Stimulated activated CD4-positive, alpha-beta T cell treated with anti-CD3 and anti-CD28 coated beads, Interleukin-15, amount 100 ng/mL, for 1 hour (primary cell): ENCODE results near the gene ITGB7.

ENCODE experiments used
- DNase-seq, 2 donors: peaks; one replicate each; pipeline ENCODE4 v3.0.0-alpha.2; 2020; ENCODE audit warnings: low read depth in 1 of 2, low spot score in 1 of 2

ITGB7 gene

DNA sequence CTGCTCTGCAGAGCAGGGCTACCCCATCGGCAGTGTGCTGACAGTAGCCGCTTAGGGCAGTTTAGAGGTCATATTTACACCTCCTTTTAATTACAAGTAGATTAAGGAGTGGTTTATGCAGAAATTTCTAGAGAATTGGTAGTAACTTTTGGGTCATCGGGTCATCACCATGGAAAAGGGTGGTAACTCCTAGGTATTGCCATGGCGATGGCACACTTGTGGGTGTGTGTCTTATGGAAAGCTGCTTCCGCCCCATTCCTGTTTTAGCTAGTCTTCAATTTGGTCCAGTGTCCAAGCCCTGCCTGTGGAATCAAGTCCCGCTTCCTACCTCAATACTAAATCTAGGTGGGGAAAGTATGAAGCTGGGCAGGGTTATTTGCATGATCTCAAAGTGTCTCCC lies 56.0 kb downstream of the ITGB7 start:
- DNase-seq = no peak

GRCh38 chr12:53147653-53148052 lies 59.4 kb downstream of the ITGB7 start:
- no peak for DNase-seq

- no peak for DNase-seq
These were observed 59.9 kb downstream of the ITGB7 start for GRCh38 chr12:53147181-53147580.

DNA sequence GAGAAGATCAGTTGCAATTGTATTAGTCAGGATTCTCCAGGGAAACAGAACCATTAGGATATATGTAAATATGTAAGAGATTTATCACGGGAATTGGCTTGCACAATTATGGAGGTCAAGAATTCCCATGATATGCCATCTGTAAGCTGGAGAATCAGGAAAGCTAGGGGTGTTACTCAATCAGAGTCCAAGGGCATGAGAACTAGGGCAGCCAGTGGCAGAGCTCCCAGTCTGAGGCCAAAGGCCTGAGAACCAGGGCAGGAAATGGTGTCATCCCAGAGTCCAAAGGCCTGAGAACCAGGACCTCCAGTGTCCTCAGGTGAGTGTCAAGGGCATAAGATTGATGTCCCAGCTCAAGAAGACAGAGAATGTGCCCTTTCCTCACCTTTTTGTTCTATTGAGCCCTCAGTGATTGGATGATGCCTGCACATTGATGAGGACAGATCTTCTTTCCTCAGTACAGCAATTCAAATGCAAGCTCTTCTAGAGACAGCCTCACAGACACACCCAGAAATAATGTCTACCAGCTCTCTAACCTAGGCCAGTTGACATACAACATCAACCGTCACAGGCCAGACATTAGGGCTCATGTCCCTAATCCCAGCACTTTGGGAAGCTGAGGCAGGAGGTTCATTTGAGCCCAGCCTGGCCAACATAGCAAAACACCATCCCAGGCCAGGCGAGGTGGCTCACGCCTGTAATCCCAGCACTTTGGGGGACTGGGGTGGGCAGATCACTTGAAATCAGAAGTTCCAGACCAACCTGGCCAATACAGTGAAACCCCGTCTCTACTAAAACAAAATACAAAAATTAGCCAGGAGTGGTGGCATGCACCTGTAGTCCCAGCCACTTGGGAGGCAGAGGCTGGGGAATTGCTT lies 61.4 kb downstream of the ITGB7 start:
- no peak for DNase-seq

- no peak for DNase-seq
These were observed 63.7 kb downstream of the ITGB7 start for GRCh38 chr12:53143355-53143754.
